A673 (cell line): ENCODE results near the gene CPPED1.

Source experiments
- EZH2 ChIP-seq: fragments of 200-600 bp; sonication (generic); IDR thresholded peaks from 2 replicates; pipeline ENCODE4 v1.6.1; 2017; ENCODE audit warnings: borderline replicate concordance, low read depth, mild to moderate bottlenecking, mixed read lengths, antibody characterized with exemption, low read length; ENCODE audit not compliant: poor library complexity, severe bottlenecking
- TF ChIP-seq, protein P1 (sequence below): fragments of 300-800, 200-600 bp; sonication (generic); conservative IDR thresholded peaks from 2 replicates; pipeline ENCODE4 v1.5.1; 2017; ENCODE audit warnings: low read depth, mild to moderate bottlenecking, antibody characterized with exemption, low read length, moderate library complexity, mixed read lengths

GRCh38 chr16:12754824-12755543, 48.7 kb downstream of the CPPED1 start:
- TF ChIP-seq, protein P1, sequence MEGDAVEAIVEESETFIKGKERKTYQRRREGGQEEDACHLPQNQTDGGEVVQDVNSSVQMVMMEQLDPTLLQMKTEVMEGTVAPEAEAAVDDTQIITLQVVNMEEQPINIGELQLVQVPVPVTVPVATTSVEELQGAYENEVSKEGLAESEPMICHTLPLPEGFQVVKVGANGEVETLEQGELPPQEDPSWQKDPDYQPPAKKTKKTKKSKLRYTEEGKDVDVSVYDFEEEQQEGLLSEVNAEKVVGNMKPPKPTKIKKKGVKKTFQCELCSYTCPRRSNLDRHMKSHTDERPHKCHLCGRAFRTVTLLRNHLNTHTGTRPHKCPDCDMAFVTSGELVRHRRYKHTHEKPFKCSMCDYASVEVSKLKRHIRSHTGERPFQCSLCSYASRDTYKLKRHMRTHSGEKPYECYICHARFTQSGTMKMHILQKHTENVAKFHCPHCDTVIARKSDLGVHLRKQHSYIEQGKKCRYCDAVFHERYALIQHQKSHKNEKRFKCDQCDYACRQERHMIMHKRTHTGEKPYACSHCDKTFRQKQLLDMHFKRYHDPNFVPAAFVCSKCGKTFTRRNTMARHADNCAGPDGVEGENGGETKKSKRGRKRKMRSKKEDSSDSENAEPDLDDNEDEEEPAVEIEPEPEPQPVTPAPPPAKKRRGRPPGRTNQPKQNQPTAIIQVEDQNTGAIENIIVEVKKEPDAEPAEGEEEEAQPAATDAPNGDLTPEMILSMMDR = no peak
- TF ChIP-seq EZH2 = no peak
